Measurements from ENCODE around the gene SMAD3.
"Not testable (repeated sequence)": the region's sequence is repeated elsewhere in the genome, so short reads cannot be mapped to it uniquely, and the experiment has no call there.

SMAD3 gene

GRCh38 chr15:67019069-67019468, 46.3 kb upstream of the SMAD3 start:
- Histone ChIP-seq H3K27ac (replicated peaks) (no peak overlapping the region), H3K4me3 (replicated peaks; ENCODE audit: insufficient read depth, low read length) (no peak overlapping the region), H3K27me3 (ENCODE audit: insufficient read depth, poor library complexity, severe bottlenecking) (no peaks in the 10 kb centered on the region)
- no peak for TF ChIP-seq CTCF (IDR thresholded peaks at IDR 0.05; ENCODE audit: insufficient read depth, low read length)
- TF ChIP-seq GABPA (IDR thresholded peaks at IDR 0.05; ENCODE audit: low read depth): no peak
- TF ChIP-seq SPI1 (IDR thresholded peaks at IDR 0.05; ENCODE audit: borderline replicate concordance, low read depth): no peak
- no peak for TF ChIP-seq REST (IDR thresholded peaks at IDR 0.05; ENCODE audit: insufficient replicate concordance, low read depth)
- no peak for TF ChIP-seq POLR2AphosphoS5 (IDR thresholded peaks at IDR 0.05; ENCODE audit: low read depth)
- DNase-seq (ENCODE audit: low read depth in 1 of 2, low spot score in 1 of 2): no peak

- peak in 1 of 2 experiments; percentile 34 for DNase-seq (ENCODE audit: low read depth in 1 of 2, low spot score in 1 of 2)
- H3K27ac ChIP-seq (replicated peaks): no peak overlapping the region
- H3K4me3 ChIP-seq (replicated peaks; ENCODE audit: insufficient read depth, low read length): no peak overlapping the region
- TF ChIP-seq CTCF (IDR thresholded peaks at IDR 0.05; ENCODE audit: insufficient read depth, low read length): no peak
- peak; percentile 73 for TF ChIP-seq SPI1 (IDR thresholded peaks at IDR 0.05; ENCODE audit: borderline replicate concordance, low read depth)
- H3K27me3 ChIP-seq (ENCODE audit: insufficient read depth, poor library complexity, severe bottlenecking): no peaks in the 10 kb centered on the region
These were observed 45.4 kb upstream of the SMAD3 start for GRCh38 chr15:67019884-67020520.

GRCh38 chr15:67020668-67021067, 44.7 kb upstream of the SMAD3 start:
- H3K27me3 ChIP-seq (ENCODE audit: insufficient read depth, poor library complexity, severe bottlenecking); H3K4me3 ChIP-seq (replicated peaks; ENCODE audit: insufficient read depth, low read length); H3K27ac ChIP-seq (replicated peaks); DNase-seq (ENCODE audit: low read depth in 1 of 2, low spot score in 1 of 2): not testable (repeated sequence)

- Histone ChIP-seq H3K27ac (replicated peaks) (no peak overlapping the region), H3K27me3 (ENCODE audit: insufficient read depth, poor library complexity, severe bottlenecking) (no peaks in the 10 kb centered on the region), H3K4me3 (replicated peaks; ENCODE audit: insufficient read depth, low read length) (no peak overlapping the region)
- TF ChIP-seq GABPA (IDR thresholded peaks at IDR 0.05; ENCODE audit: low read depth) (no peak), CTCF (IDR thresholded peaks at IDR 0.05; ENCODE audit: insufficient read depth, low read length) (no peak), SPI1 (IDR thresholded peaks at IDR 0.05; ENCODE audit: borderline replicate concordance, low read depth) (no peak), REST (IDR thresholded peaks at IDR 0.05; ENCODE audit: insufficient replicate concordance, low read depth) (no peak), POLR2AphosphoS5 (IDR thresholded peaks at IDR 0.05; ENCODE audit: low read depth) (no peak)
- no peak for DNase-seq (ENCODE audit: low read depth in 1 of 2, low spot score in 1 of 2)
These were observed 43.9 kb upstream of the SMAD3 start for GRCh38 chr15:67021455-67021854.
